Testis (tissue), 2 donors: ENCODE data around the gene CACNB4.

Experiments
- CTCF ChIP-seq, 3 experiments: fragments of 450-650 bp in 2 of 3; fragments of 200-600 bp in 1 of 3; sonication (generic) in 1 of 3; IDR thresholded peaks; one replicate each; pipeline ENCODE4 v1.5.1; 2016 to 2019; ENCODE audit warnings: antibody characterized with exemption in 3 of 3, mild to moderate bottlenecking in 2 of 3, moderate library complexity in 1 of 3
- POLR2A ChIP-seq: fragments of 450-650 bp; IDR thresholded peaks from one replicate; pipeline ENCODE4 v1.6.1; 2017; ENCODE audit warnings: antibody characterized with exemption, mild to moderate bottlenecking, moderate library complexity

GRCh38 chr2:151793123-151793522, 305.7 kb downstream of the CACNB4 start:
- TF ChIP-seq POLR2A, result no peak
- TF ChIP-seq CTCF (IDR thresholded peaks at IDR 0.05), result no peak
